LNCAP (cell line): Measurements from ENCODE around the gene LSMEM2.

Source experiments
- CTCF ChIP-seq: fragments of 450-650 bp; IDR thresholded peaks from 2 replicates; pipeline ENCODE4 v1.5.1; 2017; ENCODE audit warnings: mild to moderate bottlenecking

The LSMEM2 gene

GRCh38 chr3:50327943-50328691, 49.2 kb downstream of the LSMEM2 start, which contains the start of gene TUSC2:
TUSC2 (minus strand) TSS chr3:50328223; CDS start chr3:50328099, 124 bp downstream.
- no peak for TF ChIP-seq CTCF

GRCh38 chr3:50330330-50330729, 51.4 kb downstream of the LSMEM2 start:
- no peak for TF ChIP-seq CTCF

DNA sequence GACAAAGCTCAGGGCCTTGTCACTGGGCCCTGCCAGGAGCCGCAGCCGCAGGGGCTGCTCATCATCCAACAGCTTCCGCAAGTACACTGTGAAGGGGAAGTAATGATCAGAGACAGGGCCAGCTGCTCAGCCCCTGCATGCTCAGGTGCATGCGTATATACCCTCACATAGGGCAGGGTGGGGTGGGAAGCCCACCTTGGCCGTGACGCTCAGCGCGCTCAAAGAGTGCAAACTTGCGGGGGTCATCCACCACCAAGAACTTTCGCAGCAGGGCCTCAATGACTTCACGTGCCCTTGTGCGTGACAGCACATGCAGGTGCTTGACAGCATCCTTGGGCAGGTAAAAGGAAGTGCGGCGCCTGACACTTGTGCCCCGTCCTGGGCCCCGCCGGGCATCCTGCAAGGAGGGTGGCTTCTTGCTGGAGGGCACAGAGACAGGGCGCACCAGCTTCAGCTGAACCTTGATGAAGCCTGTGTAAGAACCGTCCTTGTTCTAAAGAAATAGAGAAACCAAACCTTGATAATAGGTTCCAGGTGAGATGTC, 52.5 kb downstream of the LSMEM2 start:
- no peak for TF ChIP-seq CTCF

DNA sequence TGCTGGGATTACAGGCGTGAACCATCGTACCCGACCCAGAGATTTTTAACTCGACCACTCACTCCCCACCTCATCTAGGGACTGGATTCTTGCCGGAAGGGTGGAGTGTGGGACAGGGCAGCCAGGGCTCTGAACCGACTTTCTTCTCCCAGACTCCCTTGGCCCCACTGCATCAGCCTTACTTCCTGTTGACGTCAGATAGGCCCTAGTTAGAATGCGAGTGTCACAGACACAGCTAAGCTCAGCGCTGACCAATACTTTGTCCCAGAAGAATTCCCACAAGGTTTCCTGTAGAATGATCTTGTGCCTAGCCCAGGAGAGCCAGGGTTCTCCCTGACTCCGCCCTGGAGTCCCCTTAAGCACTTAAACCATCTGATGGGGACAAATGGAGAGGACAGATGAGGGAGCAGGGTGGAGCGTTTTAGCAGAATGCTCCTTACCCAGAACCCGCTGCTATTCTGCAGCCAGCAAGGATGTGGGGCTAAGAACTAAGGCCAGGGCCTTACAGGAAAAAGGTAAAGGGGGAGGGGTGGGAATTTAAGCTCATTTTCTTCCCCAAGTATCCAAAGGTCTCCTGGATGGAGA, 54.9 kb downstream of the LSMEM2 start:
- TF ChIP-seq CTCF: no peak

GRCh38 chr3:50334339-50335075, 55.6 kb downstream of the LSMEM2 start:
- TF ChIP-seq CTCF: no peak

DNA sequence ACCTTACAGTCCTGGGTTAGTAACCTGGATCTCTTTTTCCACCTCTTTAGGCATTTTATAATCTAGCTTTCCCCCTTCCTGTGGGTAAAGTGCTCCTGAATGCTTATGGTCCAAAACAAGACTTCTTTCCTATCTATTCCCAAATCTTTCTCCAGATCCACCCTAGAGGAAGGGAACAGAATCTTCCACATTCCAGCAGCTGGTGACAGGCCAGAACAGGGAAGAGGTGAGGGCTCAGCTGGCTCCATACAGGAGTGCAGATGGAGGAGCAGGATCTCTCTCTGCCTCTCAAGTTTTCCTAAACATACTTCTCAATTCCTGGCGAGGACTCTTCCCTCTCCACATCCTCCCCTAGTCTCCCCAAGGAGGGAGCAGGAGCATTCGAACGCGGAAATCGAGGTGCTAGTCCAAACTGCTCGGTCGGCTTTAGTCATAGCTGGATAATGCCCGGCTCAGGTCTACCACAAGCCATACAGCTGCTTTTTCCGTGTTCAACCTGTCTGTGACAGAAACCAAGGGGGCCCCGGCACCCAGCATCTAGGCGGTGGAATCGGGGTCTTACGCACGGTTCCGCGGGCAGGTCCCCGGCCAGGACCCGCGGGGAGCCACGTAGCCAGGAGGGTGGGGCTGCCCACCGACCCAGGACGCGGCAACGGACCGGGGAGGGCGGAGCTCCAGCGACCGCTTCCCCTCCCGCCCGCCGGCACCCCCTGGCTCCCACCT, 57.7 kb downstream of the LSMEM2 start:
- no peak; the same call in 1 of the 2 replicates for TF ChIP-seq CTCF
